Spleen (tissue), 7 donors: ENCODE measurements around the gene CSN3.

Experiments used
- CTCF ChIP-seq, 11 experiments: fragments of 200-600 bp in 7 of 11; fragments of 450-650 bp in 4 of 11; sonication (generic) in 4 of 11; IDR thresholded peaks in 8 of 11; conservative IDR thresholded peaks in 3 of 11; 1 replicate in 7 of 11; 2 replicates in 4 of 11; pipeline versions ENCODE4 v1.4.0 to v1.8.0; 2016 to 2021; ENCODE audit warnings: antibody characterized with exemption in 11 of 11, inconsistent platforms in 4 of 11, mild to moderate bottlenecking in 1 of 11
- POLR2A ChIP-seq, 3 donors: fragments of 450-650 bp; IDR thresholded peaks; one replicate each; pipeline ENCODE4 v1.5.1; 2017; ENCODE audit warnings: antibody characterized with exemption in 3 of 3, mild to moderate bottlenecking in 1 of 3
- POLR2AphosphoS5 ChIP-seq, 3 donors: sonication (generic); formaldehyde crosslinking; IDR thresholded peaks; one replicate each; pipeline ENCODE4 v1.5.1; 2017; ENCODE audit warnings: antibody characterized with exemption in 3 of 3
- donor health status: DM: no; HTN: no; CAD: no; lungs with moderate emphysema.
- donor health status: DM: no; HTN: no; CAD: no.
- donor health status: DM: no; HTN: no; CAD: no.

GRCh38 chr4:70197842-70198241, 44.6 kb upstream of the CSN3 start:
- TF ChIP-seq CTCF (IDR thresholded peaks at IDR 0.05 in 8 of 11, conservative IDR thresholded peaks at IDR 0.05 in 3 of 11): no peak
- no peak for TF ChIP-seq POLR2A (IDR thresholded peaks at IDR 0.05)
- no peak for TF ChIP-seq POLR2AphosphoS5 (IDR thresholded peaks at IDR 0.05)
